ENCODE data around the gene KCNN4.

DNA sequence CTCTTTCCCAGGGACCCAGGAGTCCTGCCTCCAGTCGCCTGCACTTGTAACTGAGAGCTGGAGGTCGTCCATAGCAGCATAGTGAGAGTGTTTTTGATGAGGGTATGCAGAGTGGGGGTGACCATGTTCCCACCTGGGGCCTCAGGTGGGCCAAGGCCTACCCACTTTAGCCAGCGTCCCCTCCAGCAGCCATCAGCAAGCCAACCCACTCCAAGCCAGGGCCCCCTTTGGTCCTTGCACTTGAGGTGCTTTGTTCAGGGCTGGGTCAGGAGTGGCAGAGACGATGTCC lies 14.1 kb downstream of the KCNN4 start:
- TF ChIP-seq, protein P1, sequence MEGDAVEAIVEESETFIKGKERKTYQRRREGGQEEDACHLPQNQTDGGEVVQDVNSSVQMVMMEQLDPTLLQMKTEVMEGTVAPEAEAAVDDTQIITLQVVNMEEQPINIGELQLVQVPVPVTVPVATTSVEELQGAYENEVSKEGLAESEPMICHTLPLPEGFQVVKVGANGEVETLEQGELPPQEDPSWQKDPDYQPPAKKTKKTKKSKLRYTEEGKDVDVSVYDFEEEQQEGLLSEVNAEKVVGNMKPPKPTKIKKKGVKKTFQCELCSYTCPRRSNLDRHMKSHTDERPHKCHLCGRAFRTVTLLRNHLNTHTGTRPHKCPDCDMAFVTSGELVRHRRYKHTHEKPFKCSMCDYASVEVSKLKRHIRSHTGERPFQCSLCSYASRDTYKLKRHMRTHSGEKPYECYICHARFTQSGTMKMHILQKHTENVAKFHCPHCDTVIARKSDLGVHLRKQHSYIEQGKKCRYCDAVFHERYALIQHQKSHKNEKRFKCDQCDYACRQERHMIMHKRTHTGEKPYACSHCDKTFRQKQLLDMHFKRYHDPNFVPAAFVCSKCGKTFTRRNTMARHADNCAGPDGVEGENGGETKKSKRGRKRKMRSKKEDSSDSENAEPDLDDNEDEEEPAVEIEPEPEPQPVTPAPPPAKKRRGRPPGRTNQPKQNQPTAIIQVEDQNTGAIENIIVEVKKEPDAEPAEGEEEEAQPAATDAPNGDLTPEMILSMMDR (IDR thresholded peaks at IDR 0.05; ENCODE audit: insufficient read depth, low read length, poor library complexity, severe bottlenecking): no peak
- TF ChIP-seq EZH2phosphoT487 (conservative IDR thresholded peaks at IDR 0.05; ENCODE audit: low read length): no peak
